HG02759 (cell line): ENCODE data around the gene CLIP4.

Source experiments
- ATAC-seq: cut with Tn5 transposase; IDR thresholded peaks from one replicate; pipeline ENCODE4 v1.9.1; 2021; ENCODE audit warnings: mild to moderate bottlenecking, moderate library complexity; ENCODE audit not compliant: unreplicated experiment

Gene CLIP4

DNA sequence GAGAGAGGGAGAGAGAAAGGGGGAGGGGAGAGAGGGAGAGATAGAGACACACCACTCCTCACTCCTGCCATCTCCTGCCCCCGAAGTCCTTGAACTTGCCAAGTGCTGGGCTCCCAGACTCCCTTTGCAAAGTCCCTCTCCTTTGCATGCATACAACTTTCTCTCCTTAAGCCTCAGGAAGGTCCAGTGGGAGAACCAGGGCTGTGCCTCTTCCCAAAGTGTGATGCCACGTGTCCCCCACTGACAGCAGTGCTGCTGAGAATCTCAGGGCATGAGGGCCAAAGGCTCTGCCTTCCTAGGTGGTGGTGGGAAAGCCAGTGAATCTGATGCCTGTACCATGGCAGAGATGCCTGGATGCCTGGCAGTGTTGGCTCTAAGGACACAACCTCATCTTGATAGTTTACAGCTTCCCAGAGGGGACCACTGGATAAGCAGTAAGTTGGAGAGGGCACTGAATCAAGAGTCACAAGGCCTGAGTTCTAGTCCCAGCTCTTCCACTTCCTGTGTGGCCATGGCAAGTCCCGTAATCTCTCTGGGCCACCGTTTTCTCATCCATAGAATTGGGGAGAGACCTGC, 103.4 kb downstream of the CLIP4 start:
- no peak for ATAC-seq

- ATAC-seq: no peak
These were observed 104.2 kb downstream of the CLIP4 start for GRCh38 chr2:29219374-29219773.

GRCh38 chr2:29220506-29221270, 105.5 kb downstream of the CLIP4 start:
- ATAC-seq: no peak

GRCh38 chr2:29222381-29223179, 107.4 kb downstream of the CLIP4 start:
- ATAC-seq: no peak

- ATAC-seq: no peak
These were observed 108.0 kb downstream of the CLIP4 start for GRCh38 chr2:29223257-29223656.

DNA sequence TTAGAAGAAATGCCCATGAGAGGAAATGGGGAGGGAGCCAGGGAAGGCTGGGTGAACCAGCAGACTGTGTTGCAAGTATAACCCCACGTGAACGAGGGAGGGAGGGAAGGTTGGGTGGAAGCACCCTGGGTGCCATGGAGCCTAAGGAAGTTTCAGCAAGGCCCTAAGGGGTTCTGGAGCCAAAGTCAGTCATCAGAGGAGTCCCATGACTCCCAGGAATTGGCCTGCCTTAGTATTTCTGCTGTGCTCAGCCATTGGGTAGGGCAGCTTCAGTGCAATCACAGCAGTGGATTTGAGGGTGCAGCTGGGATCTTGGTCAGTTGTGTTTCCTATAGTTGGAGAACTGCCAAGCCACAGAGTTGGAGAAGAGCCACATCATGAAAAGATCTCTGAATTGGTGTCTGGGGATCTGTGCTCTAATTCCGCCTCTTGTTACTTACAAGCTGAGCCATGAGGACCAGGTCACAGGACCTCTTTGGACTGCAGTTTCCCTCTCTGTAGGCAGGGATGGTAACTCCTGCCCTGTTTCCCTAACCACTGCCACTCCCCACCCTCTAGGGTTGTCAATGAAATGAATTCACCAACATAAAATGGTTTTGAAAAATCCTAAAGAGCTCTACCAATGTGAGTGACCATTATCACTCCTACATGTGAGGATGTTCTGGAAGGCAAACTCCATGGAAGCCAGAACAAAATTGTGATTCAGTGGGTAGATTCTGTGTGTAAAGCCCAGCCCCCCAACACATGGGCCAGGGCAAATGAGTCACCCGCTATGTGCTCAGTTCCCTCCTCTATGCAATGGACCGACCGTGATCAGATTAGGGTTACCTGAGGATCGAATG, 108.9 kb downstream of the CLIP4 start:
- ATAC-seq: no peak

GRCh38 chr2:29224693-29225551, 109.7 kb downstream of the CLIP4 start:
- no peak for ATAC-seq

DNA sequence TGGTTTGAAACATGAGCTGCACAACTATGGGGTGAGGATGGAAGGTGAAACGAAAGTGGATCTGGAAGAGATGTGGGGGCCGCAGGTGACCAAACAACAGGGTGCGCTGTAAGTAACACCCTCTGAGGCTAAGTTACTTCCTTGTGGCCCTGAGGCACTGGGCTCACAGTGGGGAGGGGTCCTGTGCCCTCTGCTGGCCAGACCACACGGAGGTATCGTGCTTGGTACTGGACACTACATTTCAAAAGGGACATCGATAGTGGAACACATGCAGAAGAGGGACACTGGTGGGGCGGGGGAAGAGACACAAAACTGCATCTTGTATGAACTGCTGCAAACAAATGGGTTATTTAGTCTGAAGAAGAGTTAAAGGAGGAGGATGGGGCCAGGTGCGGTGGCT, 110.6 kb downstream of the CLIP4 start:
- ATAC-seq: no peak

GRCh38 chr2:29226375-29226774, 111.2 kb downstream of the CLIP4 start:
- ATAC-seq: no peak

GRCh38 chr2:29226808-29227207, 111.6 kb downstream of the CLIP4 start:
- ATAC-seq: no peak

DNA sequence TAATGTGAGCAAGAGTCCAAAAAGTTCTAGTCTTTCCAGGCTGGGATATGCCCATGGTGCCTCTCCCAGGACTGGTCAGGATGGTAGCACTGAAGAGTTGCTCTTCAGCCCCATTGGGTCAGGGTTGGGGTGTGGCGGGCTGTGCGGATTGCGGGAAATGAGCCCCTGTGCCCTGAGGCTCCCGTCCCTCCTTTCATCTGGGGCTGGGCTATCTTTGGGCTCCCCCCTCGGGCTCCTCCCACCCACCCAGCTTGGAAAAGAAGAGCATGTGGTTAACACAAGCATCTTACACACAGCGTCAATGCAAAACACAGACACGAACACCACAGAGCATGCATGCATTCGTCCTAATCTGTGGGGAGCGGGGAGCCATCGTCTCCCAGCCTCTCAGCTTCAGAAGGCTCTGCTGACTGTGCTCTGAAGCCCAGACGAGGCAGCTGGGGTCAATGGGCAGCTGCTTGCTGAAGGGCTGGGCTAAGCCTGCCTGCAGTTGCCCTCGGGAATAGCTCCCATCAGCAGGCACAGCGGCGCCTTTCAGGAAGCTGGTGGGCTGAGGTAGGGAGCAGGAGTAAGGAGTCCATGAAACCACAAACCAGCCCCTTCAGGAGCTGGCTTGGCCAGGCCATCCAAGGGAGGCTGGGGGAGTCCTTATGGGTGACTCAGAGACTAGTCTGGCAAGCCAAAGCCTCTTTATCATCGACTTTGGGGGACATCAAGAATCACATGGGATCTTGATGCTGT, 112.9 kb downstream of the CLIP4 start:
- ATAC-seq: no peak

DNA sequence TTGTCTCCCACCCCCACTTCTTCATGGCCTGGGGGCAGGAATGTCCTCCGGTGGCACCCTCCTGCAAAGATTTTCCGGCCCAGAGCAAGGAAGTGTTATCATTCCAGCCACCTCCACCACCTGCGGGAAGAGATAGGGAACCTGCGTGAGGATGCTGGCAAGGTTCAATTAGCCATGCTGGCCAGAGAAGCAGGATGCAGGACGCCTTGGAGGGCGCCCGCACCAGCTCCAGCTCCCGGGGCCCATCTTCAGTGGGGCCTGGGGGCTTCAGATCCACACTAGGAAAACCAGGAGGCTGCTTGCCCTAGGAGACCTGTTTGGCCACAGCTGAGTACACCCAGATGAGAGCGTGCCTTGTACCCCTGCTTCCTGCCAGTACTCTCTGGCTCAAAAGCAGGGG, 113.7 kb downstream of the CLIP4 start:
- ATAC-seq: no peak

DNA sequence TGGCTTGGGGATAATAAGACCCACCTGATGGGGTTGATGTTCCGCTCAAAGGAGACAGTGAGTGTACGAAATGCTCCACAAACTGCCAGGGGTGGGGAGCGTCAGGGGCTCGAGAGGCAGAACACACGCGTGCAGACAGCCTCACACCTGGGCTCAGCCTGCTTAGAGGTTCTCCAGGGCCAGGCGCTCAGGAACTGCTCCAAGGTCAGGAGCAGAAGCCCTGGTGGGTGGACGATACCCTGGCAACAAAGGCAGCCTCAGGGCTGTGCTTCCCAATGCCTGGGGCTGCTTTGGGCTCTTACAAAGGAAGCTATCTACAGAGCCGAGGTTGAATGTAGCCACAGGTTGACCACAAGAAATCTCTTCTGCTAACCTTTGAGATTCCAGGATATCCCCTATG, 114.4 kb downstream of the CLIP4 start:
- no peak for ATAC-seq

GRCh38 chr2:29232041-29232440, 116.8 kb downstream of the CLIP4 start:
- no peak for ATAC-seq

- no peak for ATAC-seq
These were observed 118.2 kb downstream of the CLIP4 start for GRCh38 chr2:29233428-29233827.

DNA sequence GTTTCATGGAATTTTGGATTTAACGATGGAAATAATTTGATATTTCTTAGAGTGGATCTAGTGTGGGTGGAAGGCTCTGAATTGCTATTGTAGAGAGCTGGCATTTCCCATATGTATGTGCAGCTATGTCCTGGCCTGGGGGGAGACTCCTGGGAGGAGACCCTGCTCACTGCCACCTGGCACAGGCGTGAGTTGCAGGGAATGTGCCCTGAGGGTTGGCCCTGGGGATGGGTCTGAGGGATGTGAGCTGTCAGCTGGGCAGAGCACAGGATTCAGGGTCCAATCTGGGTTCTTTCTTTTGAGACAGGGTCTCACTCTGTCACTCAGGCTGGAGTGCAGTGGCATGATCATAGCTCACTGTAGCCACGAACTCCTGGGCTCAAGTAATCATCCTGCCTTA, 120.2 kb downstream of the CLIP4 start:
- ATAC-seq: no peak

DNA sequence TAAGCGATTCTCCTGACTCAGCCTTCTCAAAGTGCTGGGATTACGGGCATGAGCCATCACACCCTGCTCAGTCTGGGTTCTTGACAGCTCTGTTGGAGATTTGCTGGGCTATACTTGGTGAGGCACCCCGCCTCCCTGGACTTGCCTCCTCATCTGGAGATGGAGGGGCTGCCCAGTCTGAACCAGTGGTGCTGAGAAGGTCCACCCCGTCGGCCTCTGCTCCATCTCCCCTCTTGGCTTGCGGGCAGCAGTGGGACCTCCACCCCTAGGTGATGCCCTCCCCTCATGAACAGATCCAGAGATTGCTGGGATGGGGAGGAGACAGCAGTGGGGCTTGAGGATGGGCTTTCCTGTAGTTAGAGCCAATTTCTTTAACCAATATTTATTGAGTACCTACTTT, 120.9 kb downstream of the CLIP4 start:
- no peak for ATAC-seq

- ATAC-seq: no peak
These were observed 123.3 kb downstream of the CLIP4 start for GRCh38 chr2:29238497-29238896.
